GM12892 (cell line): ENCODE results near the gene WAC.

Experiments
- POLR2A ChIP-seq: IDR thresholded peaks from 2 replicates; pipeline ENCODE4 v1.6.1; 2011; ENCODE audit warnings: low read depth, low read length, control low read depth
- POLR2AphosphoS5 ChIP-seq: IDR thresholded peaks from 2 replicates; pipeline ENCODE4 v1.6.1; 2011; ENCODE audit warnings: low read depth, low read length, control low read depth

- no peak for TF ChIP-seq POLR2A
- no peak for TF ChIP-seq POLR2AphosphoS5
Measured at GRCh38 chr10:28520346-28520745, 12.6 kb upstream of the WAC start.
